Panc1 (cell line): ENCODE data around the gene MAGI1. TPM values are rescaled to one million over a fixed set of nuclear protein-coding genes. Genes with fewer than 3 reads are reported as not detected.

ENCODE experiments used
- ATAC-seq: fragments of 200-7000 bp; cut with Tn5 transposase; 2 replicates; pipeline ENCODE4 v1.9.1; 2020; ENCODE audit warnings: mild to moderate bottlenecking, moderate library complexity
- BruUV-seq: library from RNA; stranded (reverse); fragments of 400-500 nt; replicated peaks from 2 replicates; lab custom pipeline; 2021; lab: Mats Ljungman, UMichigan
- CTCF ChIA-PET: fragments of 300-600 bp; sonication (Branson Sonifier 250); formaldehyde crosslinking; loops from one replicate; lab custom pipeline; 2022; ENCODE audit warnings: antibody characterized with exemption; lab: Charles Lee
- POLR2A ChIA-PET: fragments of 300-600 bp; sonication (Branson Sonifier 250); formaldehyde crosslinking; loops from one replicate; lab custom pipeline; 2022; ENCODE audit warnings: antibody characterized with exemption; lab: Charles Lee
- DNase-seq: peaks from one replicate; pipeline ENCODE4 v3.0.0-alpha.2; 2010; ENCODE audit warnings: low read depth, low spot score
- H3K27ac ChIP-seq: 2 replicates; pipeline ENCODE4 v1.5.1; 2011; ENCODE audit warnings: mild to moderate bottlenecking, low read length, inconsistent platforms
- H3K27me3 ChIP-seq: fragments of 200-500 bp; sonication (Bioruptor generic); 2 replicates; pipeline ENCODE4 v1.6.0; 2014; ENCODE audit warnings: low read length, inconsistent platforms; ENCODE audit not compliant: control insufficient read depth, insufficient read depth
- H3K36me3 ChIP-seq: fragments of 200-500 bp; sonication (Bioruptor generic); 2 replicates; pipeline ENCODE4 v1.5.1; 2014; ENCODE audit warnings: inconsistent platforms, mild to moderate bottlenecking, low read length, moderate library complexity; ENCODE audit not compliant: control insufficient read depth, insufficient read depth
- H3K4me1 ChIP-seq: 2 replicates; pipeline ENCODE4 v1.5.1; 2011; ENCODE audit warnings: inconsistent platforms, mild to moderate bottlenecking, low read length, moderate library complexity; ENCODE audit not compliant: control insufficient read depth, insufficient read depth
- H3K4me3 ChIP-seq, 2 experiments: 2 replicates each; pipeline ENCODE4 v1.5.1; 2011 to 2012; ENCODE audit warnings: low read depth in 2 of 2, low read length in 2 of 2, mild to moderate bottlenecking in 2 of 2, inconsistent platforms in 1 of 2, moderate library complexity in 1 of 2
- H3K9me3 ChIP-seq: fragments of 200-500 bp; sonication (Bioruptor generic); 2 replicates; pipeline ENCODE4 v1.5.1; 2014; ENCODE audit warnings: low read depth, mild to moderate bottlenecking, inconsistent platforms, low read length, moderate library complexity; ENCODE audit not compliant: control insufficient read depth, insufficient read depth
- CTCF ChIP-seq: fragments of 450-650 bp; IDR thresholded peaks from 2 replicates; pipeline ENCODE4 v1.5.1; 2017; ENCODE audit warnings: mild to moderate bottlenecking
- POLR2AphosphoS5 ChIP-seq: IDR thresholded peaks from 2 replicates; pipeline ENCODE4 v1.6.1; 2012; ENCODE audit warnings: mild to moderate bottlenecking, low read depth, low read length, moderate library complexity
- SIN3A ChIP-seq: IDR thresholded peaks from 2 replicates; pipeline ENCODE4 v1.6.1; 2012; ENCODE audit warnings: low read depth, mild to moderate bottlenecking, low read length, moderate library complexity, borderline replicate concordance; ENCODE audit not compliant: insufficient read depth
- TCF7L2 ChIP-seq: IDR thresholded peaks from 2 replicates; pipeline ENCODE4 v1.6.1; 2011; ENCODE audit warnings: mild to moderate bottlenecking, low read depth, low read length, inconsistent platforms
- in situ Hi-C: cut with HindIII; loops from 2 replicates; pipeline ENCODE4 v1.10.0; 2016; ENCODE audit warnings: low sequenced_read_pairs, low pct_unique_long_range_greater_than_20kb
- intact Hi-C: fragments of 100-400 bp; cut with micrococcal nuclease; formaldehyde crosslinking; loops from one replicate; pipeline ENCODE4 v1.10.0; 2022; ENCODE audit not compliant: unreplicated experiment
- total RNA-seq: library from RNA; stranded (reverse); gene quantifications from one replicate; pipeline ENCODE4 v1.2.1, GENCODE V29; 2021; ENCODE audit not compliant: unreplicated experiment
- TF ChIP-seq, protein P1 (sequence below), 2 experiments: IDR thresholded peaks; 2 replicates each; pipeline ENCODE4 v1.6.1; 2011 to 2012; ENCODE audit warnings: low read depth in 2 of 2, control low read depth in 1 of 2, low read length in 1 of 2, mild to moderate bottlenecking in 1 of 2, moderate library complexity in 1 of 2; ENCODE audit not compliant: insufficient read depth in 1 of 2

Gene MAGI1
- total RNA-seq, 1 experiment from 2014 or later = 9.5 TPM

GRCh38 chr3:66073464-66074141, 34.9 kb upstream of the MAGI1 start:
- Histone ChIP-seq H3K27ac (no peak overlapping the region), H3K4me3 (no peak overlapping the region), H3K4me1 (no peaks in the 10 kb centered on the region), H3K36me3 (no peaks in the 10 kb centered on the region), H3K27me3 (no peaks in the 10 kb centered on the region), H3K9me3 (no peaks in the 10 kb centered on the region)
- no TSS peak for BruUV-seq
- ATAC-seq = no peak
- POLR2A ChIA-PET = no interaction called here
- in situ Hi-C loops (no loop called here), intact Hi-C loops (no loop called here)
- CTCF ChIA-PET = no interaction called here
- TF ChIP-seq POLR2AphosphoS5 (no peak), TCF7L2 (no peak), CTCF (no peak), SIN3A (no peak)
- TF ChIP-seq, protein P1, sequence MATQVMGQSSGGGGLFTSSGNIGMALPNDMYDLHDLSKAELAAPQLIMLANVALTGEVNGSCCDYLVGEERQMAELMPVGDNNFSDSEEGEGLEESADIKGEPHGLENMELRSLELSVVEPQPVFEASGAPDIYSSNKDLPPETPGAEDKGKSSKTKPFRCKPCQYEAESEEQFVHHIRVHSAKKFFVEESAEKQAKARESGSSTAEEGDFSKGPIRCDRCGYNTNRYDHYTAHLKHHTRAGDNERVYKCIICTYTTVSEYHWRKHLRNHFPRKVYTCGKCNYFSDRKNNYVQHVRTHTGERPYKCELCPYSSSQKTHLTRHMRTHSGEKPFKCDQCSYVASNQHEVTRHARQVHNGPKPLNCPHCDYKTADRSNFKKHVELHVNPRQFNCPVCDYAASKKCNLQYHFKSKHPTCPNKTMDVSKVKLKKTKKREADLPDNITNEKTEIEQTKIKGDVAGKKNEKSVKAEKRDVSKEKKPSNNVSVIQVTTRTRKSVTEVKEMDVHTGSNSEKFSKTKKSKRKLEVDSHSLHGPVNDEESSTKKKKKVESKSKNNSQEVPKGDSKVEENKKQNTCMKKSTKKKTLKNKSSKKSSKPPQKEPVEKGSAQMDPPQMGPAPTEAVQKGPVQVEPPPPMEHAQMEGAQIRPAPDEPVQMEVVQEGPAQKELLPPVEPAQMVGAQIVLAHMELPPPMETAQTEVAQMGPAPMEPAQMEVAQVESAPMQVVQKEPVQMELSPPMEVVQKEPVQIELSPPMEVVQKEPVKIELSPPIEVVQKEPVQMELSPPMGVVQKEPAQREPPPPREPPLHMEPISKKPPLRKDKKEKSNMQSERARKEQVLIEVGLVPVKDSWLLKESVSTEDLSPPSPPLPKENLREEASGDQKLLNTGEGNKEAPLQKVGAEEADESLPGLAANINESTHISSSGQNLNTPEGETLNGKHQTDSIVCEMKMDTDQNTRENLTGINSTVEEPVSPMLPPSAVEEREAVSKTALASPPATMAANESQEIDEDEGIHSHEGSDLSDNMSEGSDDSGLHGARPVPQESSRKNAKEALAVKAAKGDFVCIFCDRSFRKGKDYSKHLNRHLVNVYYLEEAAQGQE (IDR thresholded peaks at IDR 0.05; ENCODE audit: insufficient read depth in 1 of 2, low read depth in 2 of 2, low read length in 1 of 2) = no peak
- DNase-seq = no peak

DNA sequence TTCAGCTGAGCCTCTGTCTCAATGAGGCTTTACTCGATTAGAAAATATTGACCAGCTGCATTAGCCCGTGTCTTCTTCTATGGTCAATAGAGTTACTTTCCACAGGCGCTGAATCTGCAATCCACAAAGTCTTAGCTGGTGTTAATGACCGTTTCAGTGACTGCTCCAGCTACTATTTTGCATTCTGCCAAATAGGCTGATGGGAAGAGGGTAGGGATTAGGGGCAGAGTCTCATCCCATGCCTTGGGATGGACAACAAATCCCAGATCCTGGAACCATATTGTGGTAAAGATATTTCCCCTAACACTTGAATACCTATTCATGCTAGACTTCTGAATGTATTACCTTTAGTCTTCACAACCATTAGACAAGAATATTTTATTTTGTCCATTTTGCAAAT, 29.5 kb upstream of the MAGI1 start:
- POLR2A ChIA-PET = no interaction called here

More for the DNA sequence above, 29.5 kb upstream of the MAGI1 start:
- Histone ChIP-seq H3K27me3 (no peaks in the 10 kb centered on the region), H3K36me3 (no peaks in the 10 kb centered on the region), H3K4me1 (no peaks in the 10 kb centered on the region), H3K9me3 (no peaks in the 10 kb centered on the region), H3K4me3 (no peak overlapping the region), H3K27ac (no peak overlapping the region)
- ATAC-seq = no peak
- BruUV-seq = no TSS peak
- TF ChIP-seq TCF7L2 (no peak), CTCF (no peak), POLR2AphosphoS5 (no peak), SIN3A (no peak)
- TF ChIP-seq, protein P1 (IDR thresholded peaks at IDR 0.05; ENCODE audit: insufficient read depth in 1 of 2, low read depth in 2 of 2, low read length in 1 of 2) = no peak
- no peak for DNase-seq
- intact Hi-C loops = no loop called here
- CTCF ChIA-PET = no interaction called here
- in situ Hi-C loops = no loop called here
